Neuronal stem cell (in vitro differentiated cells): Measurements from ENCODE around the gene ZNF148.
A peak's percentile ranks its signal among the peaks of the same experiment; 100 is the strongest.

Source experiments
- DNase-seq: peaks from one replicate; pipeline ENCODE4 v3.0.0-alpha.2; 2013; ENCODE audit warnings: low spot score
- H2AFZ ChIP-seq: one replicate; pipeline ENCODE4 v1.6.1; 2013; ENCODE audit warnings: mild to moderate bottlenecking, low read length, inconsistent platforms
- H2AK5ac ChIP-seq: 2 replicates; pipeline ENCODE4 v1.6.1; 2013; ENCODE audit warnings: low read depth, mild to moderate bottlenecking, inconsistent platforms, low read length, moderate library complexity, mixed read lengths
- H2BK120ac ChIP-seq: 2 replicates; pipeline ENCODE4 v1.6.1; 2013; ENCODE audit warnings: low read depth, mild to moderate bottlenecking, inconsistent platforms, low read length, moderate library complexity, mixed read lengths
- H2BK12ac ChIP-seq: one replicate; pipeline ENCODE4 v1.6.1; 2013; ENCODE audit warnings: low read length, inconsistent platforms
- H2BK15ac ChIP-seq: 2 replicates; pipeline ENCODE4 v1.6.1; 2013; ENCODE audit warnings: mild to moderate bottlenecking, low read length, inconsistent platforms, mixed read lengths
- H2BK5ac ChIP-seq: one replicate; pipeline ENCODE4 v1.6.1; 2013; ENCODE audit warnings: inconsistent platforms, mild to moderate bottlenecking, low read length, moderate library complexity
- H3K14ac ChIP-seq: one replicate; pipeline ENCODE4 v1.6.1; 2013; ENCODE audit warnings: low read length, inconsistent platforms
- H3K18ac ChIP-seq: 2 replicates; pipeline ENCODE4 v1.6.1; 2013; ENCODE audit warnings: low read length, inconsistent platforms
- H3K23ac ChIP-seq: 2 replicates; pipeline ENCODE4 v1.6.1; 2013; ENCODE audit warnings: low read depth, mild to moderate bottlenecking, mixed read lengths, low read length, inconsistent platforms; ENCODE audit not compliant: poor library complexity
- H3K27ac ChIP-seq: replicated peaks from 3 replicates; pipeline ENCODE4 v1.5.1; 2013; ENCODE audit warnings: low read length, inconsistent platforms
- H3K27me3 ChIP-seq, 3 experiments: 2 replicates each; pipeline ENCODE4 v1.6.1; 2013; ENCODE audit warnings: low read length in 3 of 3, mild to moderate bottlenecking in 2 of 3, inconsistent platforms in 1 of 3, low read depth in 1 of 3, mixed read lengths in 1 of 3, moderate library complexity in 1 of 3; ENCODE audit not compliant: control insufficient read depth in 3 of 3, insufficient read depth in 3 of 3
- H3K36me3 ChIP-seq, 2 donors: replicated peaks in 1 of 2; 2 replicates each; pipeline ENCODE4 v1.6.1; 2013; ENCODE audit warnings: low read length in 2 of 2; ENCODE audit not compliant: control insufficient read depth in 2 of 2, insufficient read depth in 2 of 2
- H3K4ac ChIP-seq: 2 replicates; pipeline ENCODE4 v1.6.1; 2013; ENCODE audit warnings: inconsistent platforms, mild to moderate bottlenecking, low read length, moderate library complexity
- H3K4me1 ChIP-seq, 2 donors: 1 replicate in 1 of 2; 2 replicates in 1 of 2; pipeline ENCODE4 v1.6.1; 2013; ENCODE audit warnings: low read length in 2 of 2, low read depth in 1 of 2; ENCODE audit not compliant: control insufficient read depth in 2 of 2, insufficient read depth in 1 of 2
- H3K4me2 ChIP-seq: one replicate; pipeline ENCODE4 v1.6.1; 2013; ENCODE audit warnings: mild to moderate bottlenecking, low read length, inconsistent platforms; ENCODE audit not compliant: insufficient read depth, poor library complexity, severe bottlenecking
- H3K4me3 ChIP-seq, 2 donors: 2 replicates each; pipeline ENCODE4 v1.5.1; 2013; ENCODE audit warnings: low read length in 2 of 2, mild to moderate bottlenecking in 2 of 2, inconsistent platforms in 1 of 2, moderate library complexity in 1 of 2
- H3K79me1 ChIP-seq: one replicate; pipeline ENCODE4 v1.6.1; 2013; ENCODE audit warnings: low read depth, mild to moderate bottlenecking, inconsistent platforms, low read length, moderate library complexity
- H3K9ac ChIP-seq: one replicate; pipeline ENCODE4 v1.6.1; 2013; ENCODE audit warnings: mild to moderate bottlenecking, low read depth, low read length, inconsistent platforms; ENCODE audit not compliant: poor library complexity
- H3K9me3 ChIP-seq, 2 donors: replicated peaks in 1 of 2; 2 replicates each; pipeline versions ENCODE3 to v1.6.1; 2013; ENCODE audit warnings: low read length in 2 of 2, mild to moderate bottlenecking in 2 of 2, inconsistent platforms in 1 of 2, low read depth in 1 of 2, mixed read lengths in 1 of 2, moderate library complexity in 1 of 2; ENCODE audit not compliant: control insufficient read depth in 2 of 2, insufficient read depth in 1 of 2
- H4K8ac ChIP-seq: one replicate; pipeline ENCODE4 v1.6.1; 2013; ENCODE audit warnings: low read depth, mild to moderate bottlenecking, inconsistent platforms, low read length, moderate library complexity
- H4K91ac ChIP-seq: one replicate; pipeline ENCODE4 v1.6.1; 2013; ENCODE audit warnings: low read length, low read depth, mild to moderate bottlenecking, inconsistent platforms; ENCODE audit not compliant: poor library complexity
- WGBS, 2 donors: extraction: QIAGEN DNeasy Blood & Tissue Kit; methylation state at CpG; one replicate each; pipeline ENCODE4 v1.1.7; 2013; ENCODE audit warnings: missing lambda C conversion rate in 2 of 2, mixed read lengths in 1 of 2; ENCODE audit not compliant: insufficient read length in 2 of 2, insufficient replicate concordance in 1 of 2; ENCODE audit errors: extremely low coverage in 2 of 2; 5-methylcytosine and 5-hydroxymethylcytosine counted together

Gene ZNF148

GRCh38 chr3:125192190-125193035, 182.7 kb downstream of the ZNF148 start:
- Histone ChIP-seq H3K9me3 (no peaks in the 10 kb centered on the region), H3K23ac (no peak overlapping the region), H4K8ac (no peak overlapping the region), H3K36me3 (no peaks in the 10 kb centered on the region), H3K4ac (no peak overlapping the region), H2AK5ac (no peak overlapping the region), H2BK15ac (no peak overlapping the region), H3K4me3 (no peak overlapping the region), H3K4me1 (peaks cover 0 to 2% of the 10 kb centered on the region in 2 donors), H2BK12ac (no peak overlapping the region), H3K14ac (no peak overlapping the region), H3K27me3 (no peaks in the 10 kb centered on the region), H4K91ac (no peak overlapping the region), H2BK5ac (no peak overlapping the region), H2AFZ (peak overlapping the region; percentile 72), H2BK120ac (no peak overlapping the region), H3K9ac (no peak overlapping the region), H3K18ac (no peak overlapping the region), H3K27ac (no peak overlapping the region), H3K4me2 (no peak overlapping the region), H3K79me1 (no peaks in the 10 kb centered on the region)
- no peak for DNase-seq
- whole genome bisulfite sequencing, 2 donors, result no CpG with 5 or more reads among the region's 12 CpGs

- Histone ChIP-seq H3K79me1 (no peaks in the 10 kb centered on the region), H2BK5ac (no peak overlapping the region), H2BK15ac (no peak overlapping the region), H3K27me3 (no peaks in the 10 kb centered on the region), H3K27ac (no peak overlapping the region), H4K8ac (no peak overlapping the region), H3K36me3 (no peaks in the 10 kb centered on the region), H3K18ac (no peak overlapping the region), H3K4me3 (no peak overlapping the region), H3K4me2 (no peak overlapping the region), H4K91ac (no peak overlapping the region), H2AFZ (peak overlapping the region; percentile 72), H3K9ac (no peak overlapping the region), H3K4me1 (peaks cover under 1 to 9% of the 10 kb centered on the region in 2 donors), H2AK5ac (no peak overlapping the region), H3K9me3 (no peaks in the 10 kb centered on the region), H3K23ac (no peak overlapping the region), H3K4ac (no peak overlapping the region), H2BK120ac (no peak overlapping the region), H2BK12ac (no peak overlapping the region), H3K14ac (no peak overlapping the region)
- DNase-seq, result no peak
- no CpG with 5 or more reads among the region's 7 CpGs for WGBS, 2 donors
Measured at GRCh38 chr3:125191730-125192129, 183.4 kb downstream of the ZNF148 start.

- H2BK120ac ChIP-seq, result no peak overlapping the region
- H3K27me3 ChIP-seq, result no peaks in the 10 kb centered on the region
- no peak overlapping the region for H3K23ac ChIP-seq
- H3K9ac ChIP-seq, result no peak overlapping the region
- H3K27ac ChIP-seq, result no peak overlapping the region
- no peak overlapping the region for H3K4me3 ChIP-seq
- H4K91ac ChIP-seq, result no peak overlapping the region
- no peak overlapping the region for H2BK15ac ChIP-seq
- DNase-seq, result no peak
- no peaks in the 10 kb centered on the region for H3K36me3 ChIP-seq
- H4K8ac ChIP-seq, result no peak overlapping the region
- no peak overlapping the region for H2AK5ac ChIP-seq
- peaks cover 3 to 11% of the 10 kb centered on the region in 2 donors for H3K4me1 ChIP-seq
- no peak overlapping the region for H3K4ac ChIP-seq
- no peak overlapping the region for H2AFZ ChIP-seq
- no peak overlapping the region for H3K18ac ChIP-seq
- no peaks in the 10 kb centered on the region for H3K79me1 ChIP-seq
- H2BK12ac ChIP-seq, result no peak overlapping the region
- no peaks in the 10 kb centered on the region for H3K9me3 ChIP-seq
- H3K4me2 ChIP-seq, result no peak overlapping the region
- H2BK5ac ChIP-seq, result no peak overlapping the region
- no peak overlapping the region for H3K14ac ChIP-seq
- WGBS, 2 donors, result no CpG with 5 or more reads among the region's 4 CpGs
Measured at GRCh38 chr3:125191256-125191655, 183.9 kb downstream of the ZNF148 start.

DNA sequence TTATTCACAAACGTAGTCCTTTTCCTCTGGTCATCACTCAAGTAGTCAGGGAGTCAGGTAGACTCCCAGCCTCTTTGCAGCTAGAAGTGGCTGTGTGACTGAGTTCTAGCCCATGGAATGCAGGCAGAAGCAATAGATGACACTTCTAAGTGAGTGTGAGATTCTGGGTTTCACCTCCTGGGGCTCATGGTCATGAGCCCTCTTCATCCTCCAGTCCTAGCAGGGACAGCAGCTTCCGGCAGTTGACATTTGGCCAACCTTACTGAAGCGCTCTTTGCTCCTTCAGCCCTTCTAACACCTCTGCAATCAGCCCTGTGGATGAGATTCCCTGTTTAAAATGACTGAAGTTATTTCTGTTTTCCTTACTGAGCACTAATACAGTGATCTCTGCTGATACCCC, 184.3 kb downstream of the ZNF148 start:
- H3K14ac ChIP-seq, result no peak overlapping the region
- H3K79me1 ChIP-seq, result no peaks in the 10 kb centered on the region
- H3K27me3 ChIP-seq, result no peaks in the 10 kb centered on the region
- H2BK15ac ChIP-seq, result no peak overlapping the region
- no peak overlapping the region for H2BK5ac ChIP-seq
- H3K18ac ChIP-seq, result no peak overlapping the region
- H3K23ac ChIP-seq, result no peak overlapping the region
- no peak overlapping the region for H2AK5ac ChIP-seq
- no peak overlapping the region for H3K4me2 ChIP-seq
- no peak overlapping the region for H2BK120ac ChIP-seq
- H3K9me3 ChIP-seq, result no peaks in the 10 kb centered on the region
- no peak overlapping the region for H4K8ac ChIP-seq
- H2BK12ac ChIP-seq, result no peak overlapping the region
- H3K36me3 ChIP-seq, result no peaks in the 10 kb centered on the region
- no peak overlapping the region for H3K9ac ChIP-seq
- H3K27ac ChIP-seq, result no peak overlapping the region
- H3K4ac ChIP-seq, result no peak overlapping the region
- DNase-seq, result no peak
- H4K91ac ChIP-seq, result no peak overlapping the region
- H2AFZ ChIP-seq, result no peak overlapping the region
- H3K4me3 ChIP-seq, result no peak overlapping the region
- WGBS, 2 donors, result no CpG with 5 or more reads among the region's 3 CpGs
- H3K4me1 ChIP-seq, result peaks cover 4 to 11% of the 10 kb centered on the region in 2 donors
